GM12878 (cell line): Measurements from ENCODE around the gene RCBTB2. TPM values are rescaled to one million over a fixed set of nuclear protein-coding genes. Genes with fewer than 3 reads are reported as not detected.

Experiments
- ATAC-seq: fragments of 200-7000 bp; cut with Tn5 transposase; 3 replicates; pipeline ENCODE4 v1.9.1; 2020; ENCODE audit warnings: mild to moderate bottlenecking, moderate library complexity
- BruUV-seq: library from RNA; stranded (reverse); fragments of 400-500 nt; replicated peaks from 2 replicates; lab custom pipeline; 2021; lab: Mats Ljungman, UMichigan
- CTCF ChIA-PET: fragments of 300-600 bp; sonication (Branson Sonifier 250); formaldehyde crosslinking; extraction: SDS; loops from one replicate; lab custom pipeline; 2021; ENCODE audit warnings: inconsistent platforms; lab: Yijun Ruan, JAX
- POLR2A ChIA-PET: fragments of 350-600 bp; formaldehyde crosslinking; extraction: SDS; loops from one replicate; lab custom pipeline; 2021; ENCODE audit warnings: inconsistent platforms; lab: Charles Lee
- RAD21 ChIA-PET: fragments of 300-600 bp; sonication (Branson Sonifier 250); formaldehyde crosslinking; loops from one replicate; lab custom pipeline; 2023; ENCODE audit warnings: antibody characterized with exemption; ENCODE audit not compliant: unreplicated experiment; lab: Charles Lee
- SMC1A ChIA-PET: fragments of 300-600 bp; sonication (Branson Sonifier 250); formaldehyde crosslinking; loops from one replicate; lab custom pipeline; 2023; ENCODE audit not compliant: unreplicated experiment, uncharacterized antibody; lab: Charles Lee
- DNase-seq: peaks from one replicate; pipeline ENCODE4 v3.0.0-alpha.2; 2011; ENCODE audit warnings: low read depth, low spot score
- FAIRE-seq: peaks from 3 replicates; lab custom pipeline; 2011; peaks lifted over from hg19 to GRCh38; lab: Jason Lieb, UNC
- H2AFZ ChIP-seq: 2 replicates; pipeline ENCODE4 v1.6.0; 2011; ENCODE audit warnings: low read depth, low read length, control low read depth; ENCODE audit not compliant: control insufficient read depth
- H3K27ac ChIP-seq: 2 replicates; pipeline ENCODE4 v1.5.1; 2011; ENCODE audit warnings: control low read depth; ENCODE audit not compliant: control insufficient read depth, insufficient read depth
- H3K27me3 ChIP-seq, 2 experiments: replicated peaks in 1 of 2; 2 replicates each; pipeline versions ENCODE4 v1.6.0 to v1.6.1; 2011; ENCODE audit warnings: low read length in 1 of 2; ENCODE audit not compliant: control insufficient read depth in 2 of 2, insufficient read depth in 2 of 2
- H3K36me3 ChIP-seq, 2 experiments: 2 replicates each; pipeline ENCODE4 v1.5.1; 2011; ENCODE audit warnings: low read length in 1 of 2; ENCODE audit not compliant: control insufficient read depth in 2 of 2, insufficient read depth in 2 of 2
- H3K4me1 ChIP-seq: 2 replicates; pipeline ENCODE4 v1.6.1; 2011; ENCODE audit warnings: mild to moderate bottlenecking, low read length, moderate library complexity, mixed read lengths; ENCODE audit not compliant: control insufficient read depth, insufficient read depth
- H3K4me2 ChIP-seq: 2 replicates; pipeline ENCODE4 v1.6.0; 2011; ENCODE audit warnings: control low read depth; ENCODE audit not compliant: control insufficient read depth, insufficient read depth
- H3K4me3 ChIP-seq: fragments of 200-600 bp; sonication (generic); 2 replicates; pipeline ENCODE4 v1.5.1; 2016
- H3K79me2 ChIP-seq: 2 replicates; pipeline ENCODE4 v1.6.0; 2011; ENCODE audit warnings: low read length; ENCODE audit not compliant: control insufficient read depth, insufficient read depth
- H3K9ac ChIP-seq: 2 replicates; pipeline ENCODE4 v1.8.0; 2011; ENCODE audit warnings: low read length, control low read depth, mixed read lengths; ENCODE audit not compliant: control insufficient read depth, insufficient read depth
- H3K9me3 ChIP-seq: replicated peaks from 3 replicates; pipeline ENCODE4 v1.5.1; 2011; ENCODE audit warnings: mild to moderate bottlenecking, low read length; ENCODE audit not compliant: control insufficient read depth, insufficient read depth
- H4K20me1 ChIP-seq: 2 replicates; pipeline ENCODE4 v1.6.0; 2011; ENCODE audit not compliant: control insufficient read depth, insufficient read depth
- BCL3 ChIP-seq: IDR thresholded peaks from 2 replicates; pipeline ENCODE4 v1.6.1; 2011; ENCODE audit warnings: borderline replicate concordance, low read depth, mild to moderate bottlenecking, moderate library complexity, low read length; ENCODE audit not compliant: insufficient read depth, poor library complexity, severe bottlenecking
- CUX1 ChIP-seq: IDR thresholded peaks from 2 replicates; pipeline ENCODE4 v1.6.1; 2012; ENCODE audit warnings: improper control_type of control experiment, low read depth, low read length; ENCODE audit not compliant: insufficient replicate concordance
- E2F4 ChIP-seq: IDR thresholded peaks from 2 replicates; pipeline ENCODE4 v1.6.1; 2012; ENCODE audit warnings: low read depth, low read length, improper control_type of control experiment
- MYC ChIP-seq: IDR thresholded peaks from 2 replicates; pipeline ENCODE4 v1.6.1; 2011; ENCODE audit warnings: mild to moderate bottlenecking, low read length, moderate library complexity, inconsistent platforms; ENCODE audit not compliant: insufficient read depth, insufficient replicate concordance, insufficient read length, severe bottlenecking
- PAX8 ChIP-seq: fragments of 450-650 bp; IDR thresholded peaks from 2 replicates; pipeline ENCODE4 v1.6.1; 2017; ENCODE audit warnings: mild to moderate bottlenecking, moderate library complexity
- POLR2A ChIP-seq: IDR thresholded peaks from 2 replicates; pipeline ENCODE4 v1.6.1; 2011; ENCODE audit warnings: low read depth, mild to moderate bottlenecking, low read length
- PRDM15 ChIP-seq: fragments of 450-650 bp; formaldehyde crosslinking; IDR thresholded peaks from 2 replicates; pipeline ENCODE4 v1.4.0; 2020; ENCODE audit warnings: mild to moderate bottlenecking, moderate library complexity
- SRF ChIP-seq, 2 experiments: IDR thresholded peaks; 2 replicates each; pipeline ENCODE4 v1.6.1; 2011; ENCODE audit warnings: low read depth in 2 of 2, low read length in 2 of 2, mild to moderate bottlenecking in 1 of 2, moderate library complexity in 1 of 2
- TARDBP ChIP-seq: IDR thresholded peaks from 2 replicates; pipeline ENCODE4 v1.6.1; 2016; ENCODE audit warnings: borderline replicate concordance
- TCF3 ChIP-seq: IDR thresholded peaks from 2 replicates; pipeline ENCODE4 v1.6.1; 2012; ENCODE audit warnings: low read depth, mild to moderate bottlenecking, low read length, borderline replicate concordance; ENCODE audit not compliant: insufficient read depth
- in situ Hi-C: fragments of 300-500 bp; cut with MboI; formaldehyde crosslinking; loops from 9 replicates; pipeline ENCODE4 v1.14.3; 2018; ENCODE audit warnings: mixed read lengths
- intact Hi-C: fragments of 100-400 bp; cut with micrococcal nuclease; formaldehyde crosslinking; loops from one replicate; pipeline ENCODE4 v1.14.2; 2022; ENCODE audit not compliant: unreplicated experiment
- polyA plus RNA-seq, 11 experiments: library from polyadenylated mRNA; depleted of rRNA in 4 of 11; unstranded in 6 of 11; stranded (reverse) in 5 of 11; fragments of >200 nt; fragmentation: Nextera tagmentation in 4 of 11; fragmentation: Illumina TruSeq in 1 of 11; extraction: Ambion mirVana in 4 of 11; extraction: Trizol in 1 of 11; gene quantifications; 1 replicate in 1 of 11; 2 replicates in 10 of 11; pipeline versions ENCODE4 v1.2.1 to v1.2.3, GENCODE V29; 2011 to 2016; ENCODE audit warnings: inconsistent platforms in 2 of 11, missing spikeins in 2 of 11, low read depth in 1 of 11
- total RNA-seq, 4 experiments: library from RNA; depleted of rRNA in 3 of 4; stranded (reverse); fragments of >200 nt in 3 of 4; fragmentation: Illumina TruSeq in 1 of 4; extraction: Trizol in 1 of 4; gene quantifications; 2 replicates each; pipeline versions ENCODE4 v1.2.1 to v1.2.3, GENCODE V29; 2013 to 2021

The RCBTB2 gene
- total and polyA plus RNA-seq, 10 of the 15 experiments (the other 5 are each of a cell fraction or from before 2014, with no cell fraction given), result 5.0 to 16.0 (median 8.5) TPM

GRCh38 chr13:48491423-48492095 is 41.3 kb downstream of the RCBTB2 start:
- ATAC-seq (peak; percentile 43; the same call in 2 of the 3 replicates), FAIRE-seq (no peak), DNase-seq (no peak)
- ChIA-PET POLR2A (interaction anchor here (0.7 kb wide), 1 partner anchor 41 kb away, joined by 3 read pairs; the partner anchor contains the start of gene RCBTB2), RAD21 (interaction anchor here (0.9 to 5.0 kb wide), 4 partner anchors 38 to 88 kb away, joined by 3 to 26 read pairs (median 8); no protein-coding TSS in a partner anchor), CTCF (interaction anchor here (1.0 to 1.7 kb wide), 5 partner anchors 41 to 158 kb away, joined by 3 to 10 read pairs (median 5); partner anchors contain the start of gene RCBTB2), SMC1A (interaction anchor here (0.8 to 1.9 kb wide), 8 partner anchors 14 to 89 kb away, joined by 3 to 9 read pairs (median 6); no protein-coding TSS in a partner anchor)
- BruUV-seq, result no TSS peak
- in situ Hi-C loops (no loop called here), intact Hi-C loops (loop anchor here (1.0 to 5.0 kb wide), 3 partner anchors 40 to 88 kb away; no protein-coding TSS in a partner anchor)
- peaks cover 29% of the 10 kb centered on the region for H3K79me2 ChIP-seq
- peak overlapping the region; percentile 92 for H3K4me2 ChIP-seq
- H3K9ac ChIP-seq, result peak overlapping the region; percentile 61
- no peak overlapping the region; the same call in 1 of the 2 replicates for H2AFZ ChIP-seq
- no peaks in the 10 kb centered on the region; the same call in 1 of the 3 replicates for H3K9me3 ChIP-seq
- H3K36me3 ChIP-seq, result peaks cover 0 to 22% of the 10 kb centered on the region in 2 experiments; a peak in 2 of 4 replicates
- peak overlapping the region; percentile 91 for H3K27ac ChIP-seq
- peaks cover 69% of the 10 kb centered on the region for H3K4me1 ChIP-seq
- peak overlapping the region; percentile 66 for H3K4me3 ChIP-seq
- no peaks in the 10 kb centered on the region for H3K27me3 ChIP-seq
- H4K20me1 ChIP-seq, result no peaks in the 10 kb centered on the region
- TF ChIP-seq MYC (no peak), E2F4 (no peak), CUX1 (no peak), TCF3 (no peak), POLR2A (no peak), TARDBP (no peak), BCL3 (no peak), PRDM15 (CRISPR knock-in tag) (no peak), SRF (IDR thresholded peaks at IDR 0.05; ENCODE audit: low read depth in 2 of 2, low read length in 2 of 2) (no peak), PAX8 (no peak)
